GM18870 (cell line): Measurements from ENCODE around the gene ANKRD13D.

ENCODE experiments used
- ATAC-seq: cut with Tn5 transposase; IDR thresholded peaks from one replicate; pipeline ENCODE4 v1.9.1; 2021; ENCODE audit warnings: moderate library complexity; ENCODE audit not compliant: unreplicated experiment

ANKRD13D gene

DNA sequence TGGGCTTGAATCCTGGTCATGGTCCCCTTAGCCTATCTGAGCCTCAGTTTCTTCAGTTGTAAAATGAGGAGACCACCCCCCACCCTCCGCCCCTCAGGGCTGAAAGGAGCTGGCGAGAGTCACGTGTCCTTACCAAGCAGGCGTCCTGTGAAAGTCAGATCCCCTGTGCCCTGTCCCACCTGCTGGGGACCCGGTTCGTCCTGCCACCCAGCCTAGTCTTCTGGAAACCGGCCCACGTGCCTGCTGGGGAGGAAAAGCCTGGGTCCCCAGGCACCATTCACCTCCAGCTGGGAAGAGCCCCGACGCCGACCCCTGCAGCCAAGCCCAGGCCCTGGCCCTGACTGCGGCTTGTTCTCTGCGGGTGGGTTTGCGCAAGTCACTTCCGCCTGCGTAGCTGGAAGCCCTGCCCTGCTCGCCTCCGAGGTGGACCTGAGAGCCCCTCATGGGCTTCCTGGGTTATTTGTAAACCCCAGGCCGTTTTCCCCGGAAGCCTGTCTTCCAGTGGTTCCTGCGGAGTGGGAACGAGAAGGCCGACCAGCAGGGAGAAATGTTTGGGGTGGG lies 13.5 kb downstream of the ANKRD13D start:
- ATAC-seq = no peak

DNA sequence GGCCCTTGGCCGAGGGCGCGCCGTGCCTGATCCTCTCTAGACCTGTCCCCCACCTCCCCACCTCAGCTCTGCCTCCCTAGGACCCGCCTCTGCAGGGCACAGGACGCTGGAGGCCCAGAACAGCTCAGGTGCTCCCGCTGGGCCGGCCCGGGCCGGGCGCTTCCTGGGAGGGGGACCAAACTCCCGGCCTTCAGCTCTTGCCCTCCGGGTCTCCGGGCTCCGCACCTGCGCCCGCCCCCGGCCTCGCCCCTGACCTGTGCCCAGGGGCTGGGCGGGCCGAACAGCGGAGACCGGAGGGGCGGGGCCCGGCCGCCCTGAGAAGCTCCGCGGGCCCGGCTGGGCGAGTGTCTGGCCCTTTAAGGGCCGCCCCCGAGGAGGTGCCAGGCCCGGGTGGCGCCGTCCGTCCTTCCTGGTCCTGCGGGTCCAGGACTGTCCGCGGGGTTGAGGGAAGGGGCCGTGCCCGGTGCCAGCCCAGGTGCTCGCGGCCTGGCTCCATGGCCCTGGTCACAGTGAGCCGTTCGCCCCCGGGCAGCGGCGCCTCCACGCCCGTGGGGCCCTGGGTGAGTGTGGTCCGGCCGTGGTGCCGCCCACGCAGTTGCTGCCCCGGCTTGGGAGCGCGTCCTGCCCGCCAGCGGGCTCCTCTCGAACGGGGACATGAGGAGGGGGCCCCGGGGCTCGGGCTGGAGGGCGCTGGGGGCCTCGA lies 14.2 kb downstream of the ANKRD13D start, which contains the start of gene SSH3:
SSH3 (plus strand) TSS at position 399 of the 703 bp plus-strand sequence; CDS start at position 495, 96 bp downstream.
- ATAC-seq = no peak

DNA sequence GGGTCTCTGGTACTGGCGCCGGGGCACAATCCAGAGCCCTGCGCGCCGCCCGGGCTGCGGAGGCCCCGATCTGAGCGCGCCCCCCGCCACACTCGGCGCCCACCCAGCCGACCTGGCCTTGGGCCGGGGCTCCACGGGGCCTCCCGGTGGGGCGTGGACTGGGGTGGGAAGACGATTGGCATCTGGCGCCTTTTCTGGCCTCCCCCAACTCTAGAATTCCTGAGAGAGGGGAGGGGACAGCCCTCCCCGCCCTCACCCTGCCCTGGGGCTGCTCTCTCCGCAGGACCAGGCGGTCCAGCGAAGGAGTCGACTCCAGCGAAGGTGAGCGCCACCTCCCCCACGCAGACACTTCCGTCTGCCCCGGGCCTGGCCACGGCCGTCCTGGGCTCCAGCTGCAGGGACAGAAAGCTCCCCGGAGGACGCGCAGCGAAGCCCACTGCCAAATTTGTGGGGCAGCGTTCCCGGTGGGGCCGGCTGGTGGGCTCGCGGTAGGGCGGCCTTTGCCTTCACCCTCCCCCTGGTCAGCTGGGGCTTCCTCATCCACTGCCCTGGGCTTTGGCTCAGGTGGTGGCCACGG lies 14.8 kb downstream of the ANKRD13D start:
- no peak for ATAC-seq

DNA sequence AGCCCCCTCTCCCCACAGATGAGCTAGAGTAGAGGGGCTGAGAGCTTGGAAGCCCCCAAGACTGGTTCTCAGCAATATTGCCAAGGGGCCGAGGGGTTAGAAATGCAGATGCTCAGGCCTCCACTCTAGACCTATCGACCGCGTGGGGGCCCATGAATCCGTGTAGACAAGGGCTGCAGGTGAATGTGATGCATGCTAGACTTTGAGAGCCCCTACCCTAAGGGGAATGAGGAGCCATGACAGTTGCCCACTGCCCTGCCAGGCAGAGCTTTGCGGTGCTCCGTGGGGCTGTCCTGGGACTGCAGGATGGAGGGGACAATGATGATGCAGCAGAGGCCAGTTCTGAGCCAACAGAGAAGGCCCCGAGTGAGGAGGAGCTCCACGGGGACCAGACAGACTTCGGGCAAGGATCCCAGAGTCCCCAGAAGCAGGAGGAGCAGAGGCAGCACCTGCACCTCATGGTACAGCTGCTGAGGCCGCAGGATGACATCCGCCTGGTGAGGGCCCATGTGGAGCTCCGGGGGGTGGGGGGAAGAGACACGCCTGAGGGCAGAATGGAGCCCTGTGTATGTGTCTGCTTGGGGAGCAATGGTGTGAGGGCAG lies 15.5 kb downstream of the ANKRD13D start:
- no peak for ATAC-seq

DNA sequence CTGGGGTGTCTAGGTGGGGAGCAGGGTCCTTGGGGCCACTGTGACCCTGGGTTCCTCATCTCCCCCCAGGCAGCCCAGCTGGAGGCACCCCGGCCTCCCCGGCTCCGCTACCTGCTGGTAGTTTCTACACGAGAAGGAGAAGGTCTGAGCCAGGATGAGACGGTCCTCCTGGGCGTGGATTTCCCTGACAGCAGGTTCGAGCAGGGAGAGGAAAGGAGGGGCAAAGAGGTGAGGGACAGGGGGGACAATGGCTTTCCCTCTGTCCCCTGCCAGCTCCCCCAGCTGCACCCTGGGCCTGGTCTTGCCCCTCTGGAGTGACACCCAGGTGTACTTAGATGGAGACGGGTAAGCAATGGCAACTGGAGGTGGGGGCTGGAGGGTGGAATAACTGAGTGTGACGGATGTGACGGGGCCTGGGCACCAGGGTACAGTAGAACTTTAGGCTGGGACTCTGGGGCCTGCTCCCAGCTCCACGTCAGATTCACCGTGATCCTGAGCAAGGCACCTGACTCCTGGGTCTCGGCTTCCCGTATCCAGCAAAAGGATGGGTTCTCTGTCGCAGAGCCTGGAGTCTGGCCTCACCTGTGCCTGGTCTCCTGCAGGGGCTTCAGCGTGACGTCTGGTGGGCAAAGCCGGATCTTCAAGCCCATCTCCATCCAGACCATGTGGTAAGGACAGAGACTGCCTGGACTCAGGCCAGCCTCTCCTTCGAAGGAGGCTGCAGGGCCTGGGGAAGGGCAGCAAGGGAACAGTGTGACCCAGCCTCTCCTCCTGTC lies 17.9 kb downstream of the ANKRD13D start:
- ATAC-seq = no peak

DNA sequence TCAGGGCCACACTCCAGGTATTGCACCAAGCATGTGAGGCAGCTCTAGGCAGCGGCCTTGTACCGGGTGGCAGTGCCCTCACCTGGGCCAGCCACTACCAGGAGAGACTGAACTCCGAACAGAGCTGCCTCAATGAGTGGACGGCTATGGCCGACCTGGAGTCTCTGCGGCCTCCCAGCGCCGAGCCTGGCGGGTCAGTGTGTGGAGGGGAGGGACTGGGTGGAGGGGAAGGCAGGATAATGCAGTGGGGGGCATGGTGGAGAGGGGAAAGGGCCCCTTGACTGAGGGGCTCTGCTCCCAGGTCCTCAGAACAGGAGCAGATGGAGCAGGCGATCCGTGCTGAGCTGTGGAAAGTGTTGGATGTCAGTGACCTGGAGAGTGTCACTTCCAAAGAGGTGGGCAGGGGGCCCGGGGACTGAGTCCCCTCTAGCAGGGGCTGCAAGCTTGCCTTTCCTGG lies 18.5 kb downstream of the ANKRD13D start:
- ATAC-seq = no peak

DNA sequence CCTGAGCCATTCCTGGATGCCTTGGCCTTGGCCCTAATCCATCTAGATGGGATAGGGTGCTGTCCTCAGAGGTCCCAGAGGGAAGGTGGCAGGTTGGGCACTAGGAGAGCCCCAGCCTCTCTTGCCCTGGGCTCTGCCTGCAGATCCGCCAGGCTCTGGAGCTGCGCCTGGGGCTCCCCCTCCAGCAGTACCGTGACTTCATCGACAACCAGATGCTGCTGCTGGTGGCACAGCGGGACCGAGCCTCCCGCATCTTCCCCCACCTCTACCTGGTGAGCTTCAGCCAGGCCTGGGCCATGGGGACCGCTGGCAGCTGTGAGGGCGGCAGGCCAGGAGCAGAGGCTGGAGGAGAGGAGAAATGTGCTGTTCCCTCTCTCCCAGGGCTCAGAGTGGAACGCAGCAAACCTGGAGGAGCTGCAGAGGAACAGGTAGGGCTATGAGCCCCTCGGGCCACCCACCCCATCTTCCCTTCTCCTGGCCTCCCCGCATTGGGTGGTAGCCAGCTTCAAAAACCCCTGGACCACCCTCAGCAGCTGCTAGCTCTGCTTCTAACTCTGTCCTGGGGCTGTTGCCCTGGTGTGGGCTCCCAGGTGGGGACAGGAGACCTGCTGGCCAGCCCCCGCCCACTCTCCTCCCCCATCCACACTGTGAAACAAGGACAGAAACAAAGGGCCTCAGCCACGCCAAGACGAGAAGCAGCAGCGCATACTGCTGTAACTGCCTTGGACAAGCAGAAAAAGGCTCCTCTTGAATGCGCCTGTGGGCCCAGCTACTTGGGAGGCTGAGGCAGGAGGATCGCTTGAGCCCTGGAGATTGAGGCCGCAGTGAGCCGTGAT lies 19.1 kb downstream of the ANKRD13D start:
- no peak for ATAC-seq

DNA sequence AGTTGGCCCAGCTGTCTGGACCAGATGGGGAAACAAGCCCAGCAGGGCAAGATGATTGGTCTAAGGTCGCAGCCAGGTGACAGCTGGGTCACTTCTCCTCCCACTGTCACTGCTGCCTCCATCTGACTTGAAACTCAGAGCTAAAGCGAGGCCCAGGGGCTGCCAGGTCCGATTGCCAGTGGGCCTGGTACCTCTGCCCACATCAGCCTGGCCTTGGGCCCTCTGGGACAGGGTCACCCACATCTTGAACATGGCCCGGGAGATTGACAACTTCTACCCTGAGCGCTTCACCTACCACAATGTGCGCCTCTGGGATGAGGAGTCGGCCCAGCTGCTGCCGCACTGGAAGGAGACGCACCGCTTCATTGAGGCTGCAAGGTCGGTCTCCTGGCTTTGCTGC lies 20.1 kb downstream of the ANKRD13D start:
- no peak for ATAC-seq

DNA sequence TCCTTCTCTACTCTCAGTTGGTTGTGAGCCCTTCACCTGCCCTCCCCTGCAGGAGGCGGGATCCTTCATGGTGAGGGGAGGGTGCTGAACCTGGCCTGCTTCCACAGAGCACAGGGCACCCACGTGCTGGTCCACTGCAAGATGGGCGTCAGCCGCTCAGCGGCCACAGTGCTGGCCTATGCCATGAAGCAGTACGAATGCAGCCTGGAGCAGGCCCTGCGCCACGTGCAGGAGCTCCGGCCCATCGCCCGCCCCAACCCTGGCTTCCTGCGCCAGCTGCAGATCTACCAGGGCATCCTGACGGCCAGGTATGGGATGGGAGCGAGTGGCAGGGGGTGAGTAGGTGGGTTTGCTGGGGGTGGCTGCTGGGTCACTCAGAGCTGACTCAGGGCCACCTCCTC lies 20.6 kb downstream of the ANKRD13D start:
- no peak for ATAC-seq

DNA sequence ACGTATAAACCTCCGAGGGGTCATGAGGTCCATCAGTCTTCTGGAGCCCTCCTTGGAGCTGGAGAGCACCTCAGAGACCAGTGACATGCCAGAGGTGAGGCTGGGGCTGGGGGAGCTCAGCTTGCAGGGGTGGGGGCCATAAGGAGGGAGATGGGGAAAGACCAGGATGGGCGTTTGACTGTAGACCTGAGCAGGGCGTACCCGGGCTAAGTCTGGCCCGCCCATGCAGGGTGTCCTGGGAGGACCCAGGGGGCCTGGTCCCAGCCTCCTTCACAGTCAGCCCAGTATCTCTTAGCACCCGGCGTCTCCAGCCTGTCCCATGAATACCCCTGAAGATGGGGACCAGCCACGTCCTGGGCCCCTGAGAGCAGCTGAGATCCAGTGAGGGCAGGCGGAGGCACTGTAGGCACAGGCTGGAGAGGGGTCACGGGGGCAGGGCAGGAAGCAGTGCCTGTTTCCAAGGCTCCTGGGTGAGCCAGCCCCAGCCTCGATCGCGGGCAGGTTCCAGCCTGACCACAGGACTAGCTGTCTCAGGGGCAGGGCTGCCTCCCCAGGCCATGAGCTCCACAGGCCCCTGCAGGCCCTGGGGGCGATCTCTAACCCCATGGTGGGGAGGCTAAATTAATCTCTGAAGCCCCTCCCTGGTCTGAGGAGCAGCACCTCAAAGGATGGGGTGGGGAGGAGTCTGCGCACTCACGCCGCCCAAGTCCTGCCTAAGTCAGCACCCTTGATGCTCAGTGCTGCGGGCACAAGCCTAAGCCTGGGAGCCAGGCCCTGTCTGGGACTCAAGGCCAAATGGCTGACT lies 21.3 kb downstream of the ANKRD13D start:
- no peak for ATAC-seq

DNA sequence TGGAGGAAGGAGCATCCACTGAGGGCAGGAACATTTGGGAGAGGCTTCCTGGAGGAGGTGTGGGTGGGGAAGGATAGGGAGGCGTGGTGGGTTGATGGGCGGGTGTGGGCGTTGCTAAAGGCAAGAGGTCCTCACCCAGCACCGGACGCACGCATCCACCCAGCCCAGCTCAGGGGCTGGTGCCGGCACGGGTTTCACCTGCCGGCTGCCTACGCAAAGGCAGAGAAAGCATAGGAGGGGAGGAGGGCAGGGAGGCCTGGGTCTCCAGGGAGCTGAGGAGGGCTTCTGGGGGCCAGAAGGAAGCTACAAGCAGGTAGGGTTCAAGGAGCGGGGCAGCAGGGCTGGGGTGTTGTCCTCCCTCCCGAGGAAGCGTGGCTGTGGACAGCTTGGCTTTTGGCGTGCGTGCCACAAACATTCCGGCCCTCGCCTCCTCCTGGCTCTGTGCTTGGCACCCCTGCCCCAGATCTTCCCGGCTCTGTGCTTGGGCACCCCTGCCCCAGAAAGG lies 22.0 kb downstream of the ANKRD13D start:
- ATAC-seq = no peak

DNA sequence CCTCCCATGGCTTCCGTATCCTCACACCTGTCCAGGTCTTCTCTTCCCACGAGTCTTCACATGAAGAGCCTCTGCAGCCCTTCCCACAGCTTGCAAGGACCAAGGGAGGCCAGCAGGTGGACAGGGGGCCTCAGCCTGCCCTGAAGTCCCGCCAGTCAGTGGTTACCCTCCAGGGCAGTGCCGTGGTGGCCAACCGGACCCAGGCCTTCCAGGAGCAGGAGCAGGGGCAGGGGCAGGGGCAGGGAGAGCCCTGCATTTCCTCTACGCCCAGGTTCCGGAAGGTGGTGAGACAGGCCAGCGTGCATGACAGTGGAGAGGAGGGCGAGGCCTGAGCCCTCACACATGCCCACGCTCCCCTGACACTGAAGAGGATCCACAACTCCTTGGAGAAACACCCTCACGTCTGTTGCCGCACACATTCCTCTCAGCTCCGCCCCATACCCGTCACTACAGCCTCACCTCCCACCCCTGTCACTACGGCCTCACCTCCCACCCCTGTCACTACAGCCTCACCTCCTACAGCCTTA lies 22.5 kb downstream of the ANKRD13D start:
- no peak for ATAC-seq

DNA sequence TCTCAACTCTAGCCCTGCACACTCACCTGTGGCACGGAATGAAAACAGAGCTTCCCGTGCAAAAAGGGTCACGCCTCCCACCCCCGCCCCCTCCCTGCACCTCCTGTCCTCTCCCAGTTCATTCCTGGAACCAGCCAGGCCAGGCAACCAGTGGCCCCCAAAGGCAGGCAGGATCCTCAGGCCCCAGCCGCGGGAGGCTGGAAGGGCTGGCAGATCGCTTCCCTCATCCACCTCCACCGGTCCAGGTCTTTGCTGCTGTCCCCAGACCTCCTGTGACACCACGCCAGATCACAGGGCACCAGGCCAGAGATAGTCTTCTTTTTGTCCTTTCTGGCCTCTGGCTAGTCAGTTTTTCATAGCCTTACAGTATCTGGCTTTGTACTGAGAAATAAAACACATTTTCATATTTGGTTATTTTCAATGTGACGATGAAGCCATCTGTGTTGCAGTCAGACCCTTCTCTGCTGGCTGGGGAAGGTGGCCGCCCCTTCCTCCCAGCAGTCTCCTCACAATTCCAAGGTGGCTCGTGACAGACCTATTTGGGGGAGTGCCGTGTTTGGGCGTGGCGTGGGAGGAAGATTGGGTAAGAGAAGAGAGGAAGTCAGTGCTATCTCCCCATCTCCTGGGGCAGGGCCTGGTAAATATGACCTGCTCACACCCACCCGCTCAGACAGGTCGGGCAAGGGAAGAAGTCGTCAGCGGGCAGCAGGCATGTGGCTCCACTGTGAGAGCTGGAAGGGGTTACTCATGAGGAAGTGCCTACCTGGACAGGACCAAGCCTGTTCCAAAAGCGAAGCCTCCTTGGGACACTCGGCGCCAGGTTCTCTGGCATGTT lies 23.3 kb downstream of the ANKRD13D start:
- ATAC-seq = no peak

DNA sequence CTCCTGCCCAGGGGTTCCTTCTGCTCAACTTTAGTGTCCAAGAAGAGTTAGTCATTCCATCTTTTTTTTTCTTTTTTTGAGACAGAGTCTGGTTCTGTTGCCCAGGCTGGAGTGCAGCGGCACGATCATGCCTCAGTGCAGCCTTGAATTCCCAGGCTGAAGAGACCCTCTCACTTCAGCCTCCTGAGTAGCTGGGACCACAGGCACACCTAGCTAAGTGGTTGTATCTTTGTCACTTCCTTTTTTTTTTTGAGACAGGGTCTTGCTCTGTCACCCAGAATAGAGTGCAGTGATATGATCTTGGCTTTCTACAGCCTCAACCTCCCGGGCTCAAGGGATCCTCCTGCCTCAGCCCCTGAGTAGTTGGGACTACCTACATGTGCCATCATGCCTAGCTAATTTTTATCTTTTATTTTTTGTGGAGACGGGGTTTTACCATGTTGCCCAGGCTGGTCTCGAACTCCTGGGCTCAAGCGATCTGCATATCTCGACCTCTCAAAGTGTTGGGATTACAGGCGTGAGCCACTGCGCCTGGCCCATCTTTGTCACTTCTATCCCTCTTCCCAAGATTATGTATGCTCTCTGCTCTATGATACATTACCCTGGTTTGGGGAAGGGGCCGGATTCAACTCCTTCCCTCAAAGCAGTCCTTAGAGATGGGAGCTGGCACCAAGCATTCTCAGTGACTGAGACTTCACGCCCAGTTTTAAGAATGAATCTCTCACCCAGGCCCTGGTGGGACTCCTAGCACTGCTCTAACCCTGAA lies 24.2 kb downstream of the ANKRD13D start:
- ATAC-seq = no peak

DNA sequence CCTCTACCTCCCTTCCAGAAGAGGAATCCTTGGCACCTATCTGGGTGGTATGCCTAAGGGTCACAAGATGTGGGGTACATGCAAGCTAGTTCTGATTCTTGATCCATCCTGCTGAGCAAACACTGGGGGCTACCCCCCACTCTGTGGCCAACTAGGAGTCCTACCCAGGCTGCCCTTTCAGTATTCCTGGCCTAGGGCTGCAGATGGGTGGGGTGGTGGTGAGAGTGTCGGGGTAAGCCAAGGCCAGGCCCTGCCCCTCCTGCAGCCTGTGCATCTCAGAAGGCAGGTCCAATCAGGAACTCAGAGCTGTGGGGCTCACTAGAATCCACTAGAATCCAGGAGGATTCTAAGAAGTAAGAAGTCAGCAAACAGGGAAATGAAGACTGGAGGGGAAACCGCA lies 25.1 kb downstream of the ANKRD13D start:
- no peak for ATAC-seq

DNA sequence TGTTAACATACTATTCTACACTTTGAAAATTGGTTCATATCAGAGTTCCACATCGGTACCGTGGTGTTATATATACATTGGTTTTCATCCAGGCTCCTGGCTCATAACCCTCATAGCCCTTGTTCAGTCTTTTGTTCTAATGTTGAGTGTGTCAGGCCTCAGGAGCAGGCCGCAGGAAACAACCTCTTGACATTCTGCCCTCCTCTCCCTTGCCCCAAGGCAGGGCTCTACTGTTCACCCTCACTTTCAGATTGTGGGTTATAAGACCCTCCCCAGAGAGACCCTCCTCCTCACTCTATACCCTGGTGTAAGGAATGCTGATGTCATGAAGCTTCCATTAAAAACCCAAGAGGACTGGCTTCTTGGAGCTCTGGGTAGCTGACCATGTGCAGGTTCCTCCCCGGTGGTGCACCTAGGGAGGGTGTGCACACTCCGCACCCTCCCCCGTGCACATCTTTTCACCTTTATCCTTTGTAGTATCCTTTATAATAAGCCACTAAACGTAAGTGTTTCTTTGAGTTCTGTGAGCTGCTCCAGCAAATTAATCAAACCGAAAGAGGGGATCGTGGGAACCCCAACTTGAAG lies 26.3 kb downstream of the ANKRD13D start:
- ATAC-seq = no peak

DNA sequence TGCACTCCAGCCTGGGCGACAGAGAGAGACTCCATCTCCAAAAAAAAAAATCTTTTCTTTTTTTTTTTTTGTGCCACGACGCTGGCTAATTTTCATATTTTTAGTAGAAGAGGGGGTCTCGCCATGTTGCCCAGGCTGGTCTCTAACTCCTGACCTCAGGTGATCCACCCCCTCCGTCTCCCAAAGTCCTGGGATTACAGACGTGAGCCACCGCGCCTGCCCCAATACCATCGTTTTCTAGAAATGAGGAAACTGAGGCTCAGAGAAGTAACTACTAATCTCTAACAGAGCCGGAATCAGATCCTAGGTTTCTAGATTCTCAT lies 27.7 kb downstream of the ANKRD13D start:
- ATAC-seq = no peak
